Fibroblast of lung (primary cell): Measurements from ENCODE around the gene PLA2G4C. TPM values are rescaled to one million over a fixed set of nuclear protein-coding genes. Genes with fewer than 3 reads are reported as not detected.

ENCODE experiments used
- DNase-seq, 2 donors: peaks; one replicate each; pipeline versions ENCODE4 v3.0.0 to v3.0.0-alpha.2; 2010; ENCODE audit warnings: low read depth in 2 of 2
- H2AFZ ChIP-seq: 2 replicates; pipeline ENCODE4 v1.5.1; 2012; ENCODE audit warnings: low read length, control low read depth, inconsistent platforms
- H3K27ac ChIP-seq: 2 replicates; pipeline ENCODE4 v1.5.1; 2011; ENCODE audit warnings: low read length, control low read depth; ENCODE audit not compliant: insufficient read depth
- H3K27me3 ChIP-seq: 2 replicates; pipeline ENCODE4 v1.5.1; 2011; ENCODE audit warnings: mild to moderate bottlenecking, low read length; ENCODE audit not compliant: control insufficient read depth, insufficient read depth
- H3K36me3 ChIP-seq: 2 replicates; pipeline ENCODE4 v1.5.1; 2011; ENCODE audit warnings: low read length; ENCODE audit not compliant: control insufficient read depth, insufficient read depth
- H3K4me1 ChIP-seq: 2 replicates; pipeline ENCODE4 v1.5.1; 2011; ENCODE audit warnings: low read length; ENCODE audit not compliant: control insufficient read depth, insufficient read depth; ENCODE audit errors: extremely low read depth
- H3K4me2 ChIP-seq: 2 replicates; pipeline ENCODE4 v1.5.1; 2011; ENCODE audit warnings: low read length, control low read depth; ENCODE audit not compliant: insufficient read depth; ENCODE audit errors: extremely low read depth
- H3K4me3 ChIP-seq, 4 experiments: fragments of 200-600 bp in 1 of 4; sonication (generic) in 1 of 4; replicated peaks in 1 of 4; 2 replicates each; pipeline ENCODE4 v1.5.1; 2011 to 2016; ENCODE audit warnings: low read length in 4 of 4, low read depth in 3 of 4, mild to moderate bottlenecking in 3 of 4, control low read depth in 2 of 4, inconsistent platforms in 1 of 4, mixed read lengths in 1 of 4; ENCODE audit not compliant: insufficient read depth in 1 of 4; ENCODE audit errors: control extremely low read depth in 1 of 4
- H3K79me2 ChIP-seq: 2 replicates; pipeline ENCODE4 v1.5.1; 2012; ENCODE audit warnings: mild to moderate bottlenecking, low read length, inconsistent platforms; ENCODE audit not compliant: control insufficient read depth, insufficient read depth
- H3K9ac ChIP-seq: 2 replicates; pipeline ENCODE4 v1.5.1; 2011; ENCODE audit warnings: mild to moderate bottlenecking, low read length, control low read depth; ENCODE audit not compliant: insufficient read depth
- H3K9me3 ChIP-seq: 2 replicates; pipeline ENCODE4 v1.5.1; 2012; ENCODE audit warnings: low read depth, low read length; ENCODE audit not compliant: control insufficient read depth, insufficient read depth
- H4K20me1 ChIP-seq: 2 replicates; pipeline ENCODE4 v1.5.1; 2011; ENCODE audit warnings: low read length; ENCODE audit not compliant: control insufficient read depth, insufficient read depth; ENCODE audit errors: extremely low read depth
- CTCF ChIP-seq, 2 donors: IDR thresholded peaks in 1 of 2; conservative IDR thresholded peaks in 1 of 2; 1 replicate in 1 of 2; 2 replicates in 1 of 2; pipeline ENCODE4 v1.5.1; 2011 to 2012; ENCODE audit warnings: low read length in 2 of 2, control low read depth in 1 of 2, inconsistent platforms in 1 of 2, low read depth in 1 of 2, mild to moderate bottlenecking in 1 of 2
- EZH2 ChIP-seq: IDR thresholded peaks from 2 replicates; pipeline ENCODE4 v1.5.1; 2012; ENCODE audit warnings: low read length, control low read depth, mild to moderate bottlenecking; ENCODE audit errors: missing control alignments
- polyA plus RNA-seq, 2 donors: library from polyadenylated mRNA; depleted of rRNA in 1 of 2; stranded (reverse) in 1 of 2; unstranded in 1 of 2; fragments of >200 nt; gene quantifications; 2 replicates each; pipeline ENCODE4 v1.2.1, GENCODE V29; 2011 to 2012; ENCODE audit warnings: missing spikeins in 1 of 2
- total RNA-seq: library from RNA; depleted of rRNA; stranded (reverse); fragments of >200 nt; gene quantifications from 2 replicates; pipeline ENCODE4 v1.2.1, GENCODE V29; 2014

The PLA2G4C gene
- total and polyA plus RNA-seq, 2 donors (not counting 1 experiment from before 2014, with no cell fraction given): 4.6 to 31.9 TPM

- Histone ChIP-seq H3K4me1 (no peaks in the 10 kb centered on the region), H3K4me2 (no peak overlapping the region), H3K79me2 (no peaks in the 10 kb centered on the region), H3K4me3 (no peak overlapping the region), H4K20me1 (no peaks in the 10 kb centered on the region), H2AFZ (no peak overlapping the region), H3K9me3 (no peaks in the 10 kb centered on the region), H3K9ac (no peak overlapping the region), H3K27ac (no peak overlapping the region), H3K36me3 (no peaks in the 10 kb centered on the region), H3K27me3 (no peaks in the 10 kb centered on the region)
- TF ChIP-seq EZH2: no peak
- no peak for TF ChIP-seq CTCF (conservative IDR thresholded peaks at IDR 0.05 in 1 of 2, IDR thresholded peaks at IDR 0.05 in 1 of 2; ENCODE audit: low read depth in 1 of 2, low read length in 2 of 2)
- no peak for DNase-seq
Measured at GRCh38 chr19:48053076-48053475, 57.5 kb downstream of the PLA2G4C start.

- no peak overlapping the region for H3K9ac ChIP-seq
- no peaks in the 10 kb centered on the region for H3K9me3 ChIP-seq
- H3K79me2 ChIP-seq: no peaks in the 10 kb centered on the region
- no peak overlapping the region for H2AFZ ChIP-seq
- no peak for TF ChIP-seq CTCF (conservative IDR thresholded peaks at IDR 0.05 in 1 of 2, IDR thresholded peaks at IDR 0.05 in 1 of 2; ENCODE audit: low read depth in 1 of 2, low read length in 2 of 2)
- no peak for TF ChIP-seq EZH2
- no peak for DNase-seq
- no peak overlapping the region for H3K4me3 ChIP-seq
- H4K20me1 ChIP-seq: no peaks in the 10 kb centered on the region
- no peaks in the 10 kb centered on the region for H3K4me1 ChIP-seq
- H3K4me2 ChIP-seq: no peak overlapping the region
- no peaks in the 10 kb centered on the region for H3K36me3 ChIP-seq
- H3K27ac ChIP-seq: no peak overlapping the region
- H3K27me3 ChIP-seq: no peaks in the 10 kb centered on the region
Measured at GRCh38 chr19:48051335-48052033, 59.1 kb downstream of the PLA2G4C start.

- Histone ChIP-seq H3K36me3 (no peaks in the 10 kb centered on the region), H2AFZ (no peak overlapping the region), H3K9ac (no peak overlapping the region), H3K79me2 (no peaks in the 10 kb centered on the region), H3K27me3 (no peaks in the 10 kb centered on the region), H3K4me1 (no peaks in the 10 kb centered on the region), H3K27ac (no peak overlapping the region), H3K4me3 (no peak overlapping the region), H3K4me2 (no peak overlapping the region), H3K9me3 (no peaks in the 10 kb centered on the region), H4K20me1 (no peaks in the 10 kb centered on the region)
- no peak for TF ChIP-seq EZH2
- TF ChIP-seq CTCF (conservative IDR thresholded peaks at IDR 0.05 in 1 of 2, IDR thresholded peaks at IDR 0.05 in 1 of 2; ENCODE audit: low read depth in 1 of 2, low read length in 2 of 2): no peak
- no peak for DNase-seq
Measured at GRCh38 chr19:48044561-48044960, 66.1 kb downstream of the PLA2G4C start.
